22Rv1 (cell line): Measurements from ENCODE around the gene TRIM71.
"Not testable (repeated sequence)": the region's sequence is repeated elsewhere in the genome, so short reads cannot be mapped to it uniquely, and the experiment has no call there.

ENCODE experiments used
- CTCF ChIP-seq: fragments of 450-650 bp; IDR thresholded peaks from 2 replicates; pipeline ENCODE4 v1.5.1; 2017; ENCODE audit warnings: mild to moderate bottlenecking
- ZFX ChIP-seq: fragments of 450-650 bp; IDR thresholded peaks from 2 replicates; pipeline ENCODE4 v1.6.1; 2017; ENCODE audit warnings: antibody characterized with exemption, borderline replicate concordance

GRCh38 chr3:32781969-32782270 lies 35.9 kb upstream of the TRIM71 start:
- TF ChIP-seq CTCF, ZFX: not testable (repeated sequence)
